ENCODE results near the gene EYA2.

- TF ChIP-seq CTCF (IDR thresholded peaks at IDR 0.05; ENCODE audit: low read depth, low read length, missing input control) (no peak), MAX (IDR thresholded peaks at IDR 0.05) (peak; percentile 60), ATF3 (IDR thresholded peaks at IDR 0.05) (no peak), SP1 (IDR thresholded peaks at IDR 0.05) (no peak), EGR1 (IDR thresholded peaks at IDR 0.05; ENCODE audit: low read depth in 2 of 2) (peak in 1 of 2 donors; percentile 29), ZBTB33 (IDR thresholded peaks at IDR 0.05) (peak; percentile 57), REST (IDR thresholded peaks at IDR 0.05) (peak; percentile 20), RAD21 (IDR thresholded peaks at IDR 0.05) (peak in 1 of 2 donors; percentile 51), NR2F2 (IDR thresholded peaks at IDR 0.05) (no peak), TAF1 (conservative IDR thresholded peaks at IDR 0.05) (no peak)
Observed at GRCh38 chr20:47029845-47030244, 135.2 kb downstream of the EYA2 start.
